ENCODE results near the gene USP38.

USP38 gene

DNA sequence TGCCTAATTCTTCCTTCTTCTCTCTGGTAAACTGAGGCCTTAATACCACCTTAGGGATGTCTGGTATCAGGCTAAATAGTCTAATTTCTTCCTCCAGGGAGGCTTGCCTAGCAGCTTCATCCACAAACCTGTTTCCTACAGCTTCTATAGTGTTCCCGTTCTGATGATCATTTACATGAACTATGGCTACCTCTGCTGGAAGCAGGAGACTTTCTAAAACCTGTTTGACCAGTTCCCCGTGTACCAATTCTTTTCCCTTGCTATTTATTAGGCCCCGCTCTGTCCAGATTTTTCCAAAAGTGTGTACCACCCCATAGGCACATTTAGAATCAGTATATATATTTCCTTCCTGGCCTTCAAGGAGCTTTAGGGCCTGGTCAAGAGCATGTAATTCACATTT, 5.8 kb upstream of the USP38 start:
- DNase-seq (ENCODE audit: insufficient read length, low spot score) (no peak), FAIRE-seq (no peak)
- TF ChIP-seq, protein P1, sequence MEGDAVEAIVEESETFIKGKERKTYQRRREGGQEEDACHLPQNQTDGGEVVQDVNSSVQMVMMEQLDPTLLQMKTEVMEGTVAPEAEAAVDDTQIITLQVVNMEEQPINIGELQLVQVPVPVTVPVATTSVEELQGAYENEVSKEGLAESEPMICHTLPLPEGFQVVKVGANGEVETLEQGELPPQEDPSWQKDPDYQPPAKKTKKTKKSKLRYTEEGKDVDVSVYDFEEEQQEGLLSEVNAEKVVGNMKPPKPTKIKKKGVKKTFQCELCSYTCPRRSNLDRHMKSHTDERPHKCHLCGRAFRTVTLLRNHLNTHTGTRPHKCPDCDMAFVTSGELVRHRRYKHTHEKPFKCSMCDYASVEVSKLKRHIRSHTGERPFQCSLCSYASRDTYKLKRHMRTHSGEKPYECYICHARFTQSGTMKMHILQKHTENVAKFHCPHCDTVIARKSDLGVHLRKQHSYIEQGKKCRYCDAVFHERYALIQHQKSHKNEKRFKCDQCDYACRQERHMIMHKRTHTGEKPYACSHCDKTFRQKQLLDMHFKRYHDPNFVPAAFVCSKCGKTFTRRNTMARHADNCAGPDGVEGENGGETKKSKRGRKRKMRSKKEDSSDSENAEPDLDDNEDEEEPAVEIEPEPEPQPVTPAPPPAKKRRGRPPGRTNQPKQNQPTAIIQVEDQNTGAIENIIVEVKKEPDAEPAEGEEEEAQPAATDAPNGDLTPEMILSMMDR (IDR thresholded peaks at IDR 0.05; ENCODE audit: insufficient read depth, missing control alignments) = no peak

DNA sequence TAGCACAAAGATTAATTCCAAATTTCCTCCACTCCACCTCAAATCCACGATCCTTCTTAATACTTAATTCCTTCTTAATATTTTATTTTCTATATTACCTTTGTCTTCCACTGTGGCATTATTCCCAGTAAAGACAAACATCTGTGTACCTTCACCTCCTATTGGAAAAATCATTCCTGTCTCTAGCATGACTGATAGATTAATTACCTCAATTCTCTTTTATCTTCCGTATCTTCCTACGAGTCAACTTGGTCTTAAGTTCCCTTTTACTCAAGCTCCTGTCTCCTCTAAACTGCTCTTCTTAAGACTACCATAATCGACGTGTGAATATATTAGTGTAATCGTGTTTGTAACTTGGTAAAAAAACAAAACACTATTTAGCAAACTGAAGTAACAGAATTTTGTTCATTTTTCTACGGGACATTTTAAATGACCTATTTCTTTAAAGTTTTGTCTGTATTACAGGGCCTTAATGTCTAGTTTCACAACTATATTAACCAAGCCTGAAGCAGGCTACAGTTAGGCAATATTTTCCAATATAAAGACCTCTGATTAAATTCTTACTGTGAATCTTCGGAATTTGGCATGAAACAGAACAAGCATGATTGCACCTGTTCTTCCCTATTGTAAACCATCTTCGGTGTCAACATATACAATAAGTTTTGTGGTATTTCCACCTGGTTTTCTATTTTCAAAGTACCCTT, 1.1 kb upstream of the USP38 start:
- FAIRE-seq (no peak), DNase-seq (ENCODE audit: insufficient read length, low spot score) (no peak)
- TF ChIP-seq, protein P1 (IDR thresholded peaks at IDR 0.05; ENCODE audit: insufficient read depth, missing control alignments) = no peak

DNA sequence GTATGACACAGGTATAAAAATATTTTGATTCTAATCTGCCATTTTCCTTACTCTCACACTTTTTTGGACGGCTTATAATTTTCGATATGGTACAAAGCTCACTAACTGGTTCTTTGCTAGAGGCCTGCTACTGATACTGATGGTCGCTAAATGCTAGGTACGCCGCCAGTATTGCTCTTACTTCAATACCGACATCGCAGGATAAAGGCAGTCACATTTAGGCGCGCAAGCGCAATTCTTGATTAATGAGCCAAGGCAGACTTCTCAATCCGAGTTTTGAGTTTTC, 557 bp upstream of the USP38 start:
- DNase-seq (ENCODE audit: insufficient read length, low spot score) = no peak
- TF ChIP-seq, protein P1 (IDR thresholded peaks at IDR 0.05; ENCODE audit: insufficient read depth, missing control alignments) = no peak
- no peak for FAIRE-seq

DNA sequence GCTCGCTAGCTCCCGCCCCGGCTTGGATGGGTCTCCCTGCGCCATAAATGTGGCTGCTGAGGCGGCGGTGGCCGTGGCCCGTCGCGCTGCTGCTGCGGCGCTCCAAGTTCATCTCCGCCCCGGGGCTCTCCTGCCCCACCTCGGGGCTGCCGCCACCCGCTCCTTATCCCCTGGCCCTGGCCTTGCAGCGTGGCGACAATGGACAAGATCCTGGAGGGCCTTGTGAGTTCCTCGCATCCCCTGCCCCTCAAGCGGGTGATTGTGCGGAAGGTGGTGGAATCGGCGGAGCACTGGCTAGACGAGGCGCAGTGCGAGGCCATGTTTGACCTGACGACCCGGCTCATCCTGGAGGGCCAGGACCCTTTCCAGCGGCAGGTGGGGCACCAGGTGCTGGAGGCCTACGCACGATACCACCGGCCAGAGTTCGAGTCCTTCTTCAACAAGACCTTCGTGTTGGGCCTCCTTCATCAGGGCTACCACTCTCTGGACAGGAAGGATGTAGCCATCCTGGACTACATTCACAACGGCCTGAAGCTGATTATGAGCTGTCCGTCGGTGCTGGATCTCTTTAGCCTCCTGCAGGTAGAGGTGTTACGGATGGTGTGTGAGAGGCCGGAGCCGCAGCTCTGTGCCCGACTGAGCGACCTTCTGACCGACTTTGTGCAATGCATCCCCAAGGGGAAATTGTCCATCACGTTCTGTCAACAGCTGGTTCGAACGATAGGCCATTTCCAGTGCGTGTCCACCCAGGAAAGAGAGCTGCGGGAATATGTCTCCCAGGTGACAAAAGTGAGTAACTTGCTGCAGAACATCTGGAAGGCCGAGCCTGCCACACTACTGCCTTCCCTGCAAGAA, 763 bp downstream of the USP38 start:
- FAIRE-seq = no peak
- TF ChIP-seq, protein P1 (IDR thresholded peaks at IDR 0.05; ENCODE audit: insufficient read depth, missing control alignments) = no peak
- DNase-seq (ENCODE audit: insufficient read length, low spot score) = no peak

DNA sequence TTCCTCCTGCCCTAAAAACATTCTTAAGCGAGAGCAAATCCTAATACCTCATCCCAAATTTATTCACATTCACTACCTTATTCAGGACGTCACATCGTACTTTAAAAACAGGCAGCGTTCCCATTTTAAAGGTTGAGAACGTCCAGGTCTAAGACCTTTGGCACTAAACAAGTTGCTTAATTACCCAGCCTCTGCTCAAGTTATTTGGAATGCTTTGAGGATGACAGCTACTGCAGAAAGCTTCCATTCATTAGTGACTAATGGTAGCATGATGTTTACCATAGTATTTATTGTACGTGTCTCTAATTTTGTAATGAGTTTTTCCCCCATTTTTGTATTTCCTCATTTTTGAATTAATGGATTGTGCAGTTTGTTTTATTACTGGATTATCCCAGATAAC, 1.5 kb downstream of the USP38 start:
- no peak for FAIRE-seq
- TF ChIP-seq, protein P1 (IDR thresholded peaks at IDR 0.05; ENCODE audit: insufficient read depth, missing control alignments) = no peak
- no peak for DNase-seq (ENCODE audit: insufficient read length, low spot score)

DNA sequence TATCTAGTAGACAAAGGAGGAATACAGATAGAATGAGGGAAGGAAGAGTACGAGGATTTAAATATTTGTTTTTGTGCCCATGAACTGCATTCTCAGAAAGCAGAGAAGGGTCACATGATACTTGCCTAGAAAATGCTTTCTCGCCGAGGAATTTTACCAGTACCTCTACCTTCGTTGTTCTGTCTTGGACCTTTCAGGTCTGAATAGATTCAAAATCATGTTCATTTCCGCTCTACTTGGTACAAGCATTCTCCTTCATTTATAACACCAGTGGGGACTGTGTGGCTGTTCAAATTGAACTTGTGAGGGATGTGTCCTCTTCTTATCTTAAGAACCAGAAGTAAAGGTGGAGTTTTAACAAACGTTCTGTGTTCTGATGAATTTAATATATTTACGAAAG, 1.9 kb downstream of the USP38 start:
- no peak for DNase-seq (ENCODE audit: insufficient read length, low spot score)
- TF ChIP-seq, protein P1 (IDR thresholded peaks at IDR 0.05; ENCODE audit: insufficient read depth, missing control alignments) = no peak
- FAIRE-seq = no peak
